ENCODE data around the gene CHST11. TPM values are rescaled to one million over a fixed set of nuclear protein-coding genes. Genes with fewer than 3 reads are reported as not detected.

CHST11 gene
- total RNA-seq, 1 donor from 2014 or later = 44.3 TPM

DNA sequence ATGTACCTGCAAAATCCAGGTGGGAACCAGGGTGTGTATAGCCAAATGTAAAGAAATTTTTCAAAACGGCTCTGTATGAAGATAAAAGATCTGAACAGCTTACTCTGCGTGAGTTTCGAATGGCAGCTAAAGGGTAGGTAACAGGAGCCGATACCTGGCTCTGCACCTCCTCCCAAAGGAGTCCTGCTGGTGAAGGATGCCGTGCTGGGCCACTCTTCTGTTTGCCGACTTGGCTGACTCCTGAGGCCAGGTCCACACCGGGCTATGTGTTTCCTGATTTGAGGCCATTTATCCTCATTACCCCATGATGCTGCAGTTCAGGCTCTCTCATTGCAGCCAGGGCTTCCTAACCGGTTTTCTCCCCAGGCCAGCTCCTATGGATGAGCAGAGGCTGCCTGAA lies 256.7 kb downstream of the CHST11 start:
- DNase-seq (ENCODE audit: low read depth) = no peak
- no peak overlapping the region for H3K4me3 ChIP-seq (ENCODE audit: low read depth, low read length)
- TF ChIP-seq, protein P1, sequence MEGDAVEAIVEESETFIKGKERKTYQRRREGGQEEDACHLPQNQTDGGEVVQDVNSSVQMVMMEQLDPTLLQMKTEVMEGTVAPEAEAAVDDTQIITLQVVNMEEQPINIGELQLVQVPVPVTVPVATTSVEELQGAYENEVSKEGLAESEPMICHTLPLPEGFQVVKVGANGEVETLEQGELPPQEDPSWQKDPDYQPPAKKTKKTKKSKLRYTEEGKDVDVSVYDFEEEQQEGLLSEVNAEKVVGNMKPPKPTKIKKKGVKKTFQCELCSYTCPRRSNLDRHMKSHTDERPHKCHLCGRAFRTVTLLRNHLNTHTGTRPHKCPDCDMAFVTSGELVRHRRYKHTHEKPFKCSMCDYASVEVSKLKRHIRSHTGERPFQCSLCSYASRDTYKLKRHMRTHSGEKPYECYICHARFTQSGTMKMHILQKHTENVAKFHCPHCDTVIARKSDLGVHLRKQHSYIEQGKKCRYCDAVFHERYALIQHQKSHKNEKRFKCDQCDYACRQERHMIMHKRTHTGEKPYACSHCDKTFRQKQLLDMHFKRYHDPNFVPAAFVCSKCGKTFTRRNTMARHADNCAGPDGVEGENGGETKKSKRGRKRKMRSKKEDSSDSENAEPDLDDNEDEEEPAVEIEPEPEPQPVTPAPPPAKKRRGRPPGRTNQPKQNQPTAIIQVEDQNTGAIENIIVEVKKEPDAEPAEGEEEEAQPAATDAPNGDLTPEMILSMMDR (conservative IDR thresholded peaks at IDR 0.05; ENCODE audit: low read depth, low read length) = no peak

DNA sequence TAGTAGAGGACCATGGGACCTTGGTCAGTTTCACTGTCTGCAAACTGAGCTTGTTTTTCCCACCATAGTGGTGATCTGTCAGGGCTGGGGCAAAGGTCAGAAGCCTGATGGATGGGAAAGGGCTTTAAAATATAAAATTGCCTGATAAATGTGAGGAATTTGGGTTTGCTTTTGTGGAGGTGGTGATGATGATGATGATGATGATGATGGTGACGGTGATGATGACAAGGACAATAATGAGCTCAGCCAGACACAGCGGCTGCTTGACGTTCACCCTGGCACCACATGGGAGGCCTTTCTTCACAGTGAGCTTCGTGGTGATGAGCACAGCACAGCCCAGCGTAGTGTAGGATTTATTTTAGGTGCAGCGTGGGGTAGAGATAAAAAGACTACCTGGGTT lies 257.6 kb downstream of the CHST11 start:
- no peak for DNase-seq (ENCODE audit: low read depth)
- TF ChIP-seq, protein P1 (conservative IDR thresholded peaks at IDR 0.05; ENCODE audit: low read depth, low read length) = no peak

DNA sequence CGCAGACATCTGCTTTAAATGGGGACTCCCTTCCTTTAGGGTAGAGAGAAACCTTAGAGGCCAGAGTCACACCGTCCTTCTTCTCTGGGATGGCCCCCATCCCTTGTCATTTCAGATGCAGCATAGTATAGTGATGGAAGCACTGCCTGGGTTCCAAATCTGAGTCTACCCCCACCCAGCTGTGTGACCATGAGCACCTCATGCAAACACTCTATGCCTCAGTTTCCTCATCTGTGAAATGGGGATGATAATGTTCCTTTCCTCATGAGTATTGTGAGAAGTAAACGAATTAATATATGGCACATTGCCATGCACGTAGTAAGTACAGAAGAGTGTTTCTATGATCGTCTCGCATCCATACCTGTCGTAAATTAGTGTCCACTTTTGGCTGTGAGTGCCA lies 259.4 kb downstream of the CHST11 start:
- no peak overlapping the region for H3K4me3 ChIP-seq (ENCODE audit: low read depth, low read length)
- DNase-seq (ENCODE audit: low read depth) = no peak
- TF ChIP-seq, protein P1 (conservative IDR thresholded peaks at IDR 0.05; ENCODE audit: low read depth, low read length) = no peak

More for the DNA sequence above, 257.6 kb downstream of the CHST11 start:
- H3K4me3 ChIP-seq (ENCODE audit: low read depth, low read length) = no peak overlapping the region

DNA sequence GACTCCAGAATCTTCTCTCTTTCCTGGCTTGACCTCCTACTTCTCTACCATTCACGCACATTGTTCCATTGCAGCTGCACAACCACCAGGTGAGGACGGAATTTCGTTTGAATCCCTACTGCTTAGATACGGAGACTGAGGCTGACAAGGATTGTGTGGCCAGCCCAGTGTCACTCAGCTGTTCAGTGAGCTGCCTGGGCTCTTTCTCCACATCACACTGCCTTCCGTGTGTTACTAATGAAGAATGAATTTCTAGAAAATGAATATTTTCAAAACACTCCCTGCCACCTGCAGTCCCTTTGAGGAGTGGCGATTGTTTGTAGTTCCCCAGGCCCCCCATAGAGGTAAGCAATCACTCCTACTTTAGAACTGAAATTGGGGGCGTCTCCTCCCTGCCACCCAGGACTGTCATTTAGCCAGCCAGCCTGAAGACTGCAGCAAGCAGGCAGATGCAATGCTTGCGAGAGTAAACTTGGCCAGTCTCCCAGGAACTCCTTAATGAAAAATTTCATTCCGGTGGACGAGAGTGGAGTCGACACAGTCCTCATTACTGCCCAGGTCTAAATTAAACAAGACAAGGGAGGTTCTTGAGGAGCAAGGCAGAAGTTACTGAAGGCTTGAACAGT lies 261.7 kb downstream of the CHST11 start:
- TF ChIP-seq, protein P1 (conservative IDR thresholded peaks at IDR 0.05; ENCODE audit: low read depth, low read length) = no peak
- DNase-seq (ENCODE audit: low read depth) = no peak
- H3K4me3 ChIP-seq (ENCODE audit: low read depth, low read length) = no peak overlapping the region

DNA sequence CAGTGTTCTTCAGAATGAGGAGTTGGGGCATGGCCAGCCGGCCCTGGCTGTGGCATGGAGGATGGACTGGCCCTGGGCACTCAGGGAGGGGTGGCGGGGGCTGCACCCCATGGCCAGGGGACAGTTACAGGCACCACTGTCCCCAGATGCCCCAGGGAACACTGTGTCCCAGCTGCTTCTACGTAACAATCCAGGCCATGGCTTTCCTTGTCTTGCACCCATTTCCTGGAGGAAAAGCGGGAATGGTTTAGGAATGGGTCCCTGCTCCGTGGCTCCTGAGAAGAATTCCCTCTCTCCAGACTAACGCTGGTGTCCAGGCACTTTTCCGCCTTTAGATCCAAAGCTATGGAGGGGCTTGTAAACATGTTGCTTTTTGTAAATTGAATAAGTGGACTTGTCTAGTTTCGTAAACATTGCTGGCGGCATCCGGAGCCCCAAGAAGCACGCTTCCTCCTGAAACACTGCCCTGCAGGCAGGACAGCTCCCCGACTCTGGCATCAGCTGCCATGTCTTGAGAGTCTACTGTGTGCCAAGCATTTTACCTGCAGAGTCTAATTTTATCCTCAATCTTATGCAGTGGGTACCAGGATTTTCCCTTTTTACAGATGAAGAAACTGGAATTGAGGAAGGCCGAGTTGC lies 263.1 kb downstream of the CHST11 start:
- no peak overlapping the region for H3K4me3 ChIP-seq (ENCODE audit: low read depth, low read length)
- no peak for DNase-seq (ENCODE audit: low read depth)
- TF ChIP-seq, protein P1 (conservative IDR thresholded peaks at IDR 0.05; ENCODE audit: low read depth, low read length) = no peak

DNA sequence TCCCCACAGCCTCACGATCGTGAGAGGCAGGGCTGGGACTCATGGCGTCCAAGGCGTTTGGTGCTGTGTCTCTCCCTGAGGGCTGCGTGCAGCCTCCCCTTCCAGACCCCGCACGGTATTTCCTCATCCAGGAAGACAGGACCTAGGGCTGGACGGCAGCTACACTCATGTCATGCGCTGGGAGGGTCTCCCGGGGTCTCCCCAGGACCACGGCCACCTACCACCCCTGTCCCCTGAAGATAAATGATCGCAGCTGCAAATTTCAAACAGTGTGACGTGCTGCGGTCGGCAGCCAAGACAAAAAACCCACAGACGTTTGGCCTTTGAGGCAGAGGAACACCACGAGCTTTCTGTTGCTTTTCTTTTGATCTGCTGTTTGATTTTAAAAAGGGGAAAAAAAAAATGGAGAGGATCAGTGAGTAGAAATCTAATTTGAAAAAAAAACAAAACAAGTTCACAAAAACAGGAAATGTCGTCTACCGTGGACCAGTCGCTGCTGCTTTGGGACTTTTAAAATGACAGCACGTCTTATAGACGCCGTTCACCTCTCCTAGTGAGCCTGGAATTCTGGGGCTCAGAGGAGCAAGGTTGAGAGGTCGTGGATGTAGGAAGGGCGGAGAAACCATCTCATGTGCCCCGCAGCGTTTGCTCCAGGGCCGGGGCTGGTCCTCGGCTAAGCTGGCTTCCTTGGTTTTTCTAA lies 263.7 kb downstream of the CHST11 start:
- DNase-seq (ENCODE audit: low read depth) = no peak
- TF ChIP-seq, protein P1 (conservative IDR thresholded peaks at IDR 0.05; ENCODE audit: low read depth, low read length) = no peak
- no peak overlapping the region for H3K4me3 ChIP-seq (ENCODE audit: low read depth, low read length)
